ENCODE measurements around the gene DIAPH1. TPM values are rescaled to one million over a fixed set of nuclear protein-coding genes. Genes with fewer than 3 reads are reported as not detected.

The DIAPH1 gene
- total RNA-seq, 1 experiment from 2014 or later = 117 TPM

DNA sequence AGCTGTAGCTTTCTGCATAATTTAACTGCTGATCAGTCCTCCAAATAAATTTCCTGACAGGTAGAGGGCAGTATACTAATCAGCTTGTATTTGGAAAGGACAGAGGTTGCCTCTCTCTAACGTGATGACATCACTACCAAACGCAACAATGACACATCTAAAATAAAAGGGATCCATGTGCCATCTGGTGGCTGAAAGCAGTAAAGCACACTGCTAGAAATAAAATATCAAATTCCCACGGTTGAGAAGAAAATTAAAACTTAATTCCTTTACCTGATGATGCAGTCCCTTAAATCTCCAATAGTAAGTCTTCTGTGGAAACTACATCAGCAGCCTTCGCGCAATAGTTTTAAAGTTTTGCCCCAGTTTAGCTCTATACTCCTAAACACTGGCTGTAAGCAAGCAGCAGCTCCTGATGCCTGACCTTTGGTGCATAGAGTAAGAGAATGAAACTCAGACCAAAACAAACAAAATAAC, 54.5 kb downstream of the DIAPH1 start:
- H2BK5ac ChIP-seq (ENCODE audit: insufficient read length, low read length) = no peak overlapping the region
- no peak overlapping the region for H3K4me3 Mint-ChIP-seq
- H2AK5ac ChIP-seq (ENCODE audit: insufficient read length, low read length) = no peak overlapping the region
- H3K9ac ChIP-seq (ENCODE audit: extremely low read depth, insufficient read length, low read length) = no peak overlapping the region
- peaks cover 26 to 48% (median 27%) of the 10 kb centered on the region in 3 experiments; a peak in 6 of 7 replicates for H3K36me3 Mint-ChIP-seq (ENCODE audit: insufficient read depth in 1 of 3, low read depth in 3 of 3)
- TF ChIP-seq, protein P1, sequence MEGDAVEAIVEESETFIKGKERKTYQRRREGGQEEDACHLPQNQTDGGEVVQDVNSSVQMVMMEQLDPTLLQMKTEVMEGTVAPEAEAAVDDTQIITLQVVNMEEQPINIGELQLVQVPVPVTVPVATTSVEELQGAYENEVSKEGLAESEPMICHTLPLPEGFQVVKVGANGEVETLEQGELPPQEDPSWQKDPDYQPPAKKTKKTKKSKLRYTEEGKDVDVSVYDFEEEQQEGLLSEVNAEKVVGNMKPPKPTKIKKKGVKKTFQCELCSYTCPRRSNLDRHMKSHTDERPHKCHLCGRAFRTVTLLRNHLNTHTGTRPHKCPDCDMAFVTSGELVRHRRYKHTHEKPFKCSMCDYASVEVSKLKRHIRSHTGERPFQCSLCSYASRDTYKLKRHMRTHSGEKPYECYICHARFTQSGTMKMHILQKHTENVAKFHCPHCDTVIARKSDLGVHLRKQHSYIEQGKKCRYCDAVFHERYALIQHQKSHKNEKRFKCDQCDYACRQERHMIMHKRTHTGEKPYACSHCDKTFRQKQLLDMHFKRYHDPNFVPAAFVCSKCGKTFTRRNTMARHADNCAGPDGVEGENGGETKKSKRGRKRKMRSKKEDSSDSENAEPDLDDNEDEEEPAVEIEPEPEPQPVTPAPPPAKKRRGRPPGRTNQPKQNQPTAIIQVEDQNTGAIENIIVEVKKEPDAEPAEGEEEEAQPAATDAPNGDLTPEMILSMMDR (conservative IDR thresholded peaks at IDR 0.05) = peak; percentile 99
- H2BK15ac ChIP-seq (ENCODE audit: low read depth, low read length) = no peak overlapping the region
- H2BK120ac ChIP-seq (ENCODE audit: low read depth, low read length, poor library complexity, severe bottlenecking) = no peak overlapping the region
- no CpG with 5 or more reads among the region's 5 CpGs for WGBS (ENCODE audit: extremely low coverage, insufficient read length, low lambda C conversion rate)
- H3K27ac Mint-ChIP-seq = peak overlapping the region; percentile 90 to 96 (median 90); a peak in 6 of 7 replicates
- peaks cover 4% of the 10 kb centered on the region; the same call in 1 of the 2 replicates for H3K4me1 ChIP-seq (ENCODE audit: insufficient read depth, low read length)
- no peaks in the 10 kb centered on the region; a peak in 1 of 5 replicates for H3K9me3 Mint-ChIP-seq
- H3K27me3 ChIP-seq (ENCODE audit: insufficient read depth, low read length) = no peaks in the 10 kb centered on the region
- no peak overlapping the region for H4K91ac ChIP-seq (ENCODE audit: insufficient read length, low read depth, low read length)
- H2BK20ac ChIP-seq (ENCODE audit: low read depth, low read length, poor library complexity, severe bottlenecking) = no peak overlapping the region
- no peaks in the 10 kb centered on the region for H3K79me2 ChIP-seq (ENCODE audit: insufficient read depth, low read length)
- no peak overlapping the region for H4K5ac ChIP-seq (ENCODE audit: insufficient read length, low read depth, low read length)
- no peak overlapping the region for H3T11ph ChIP-seq (ENCODE audit: low read length)
- no peak overlapping the region for H4K8ac ChIP-seq (replicated peaks; ENCODE audit: insufficient read length, low read depth, low read length)
- no peak overlapping the region for H3K4ac ChIP-seq (ENCODE audit: low read depth, low read length)
- H2BK12ac ChIP-seq (ENCODE audit: insufficient read length, low read depth, low read length) = no peak overlapping the region
- H4K20me1 ChIP-seq (ENCODE audit: control insufficient read depth, insufficient read depth, insufficient read length) = no peaks in the 10 kb centered on the region
- peaks cover 29 to 30% of the 10 kb centered on the region in 2 experiments for H3K4me1 Mint-ChIP-seq
- H3K27me3 Mint-ChIP-seq (ENCODE audit: low read depth) = no peaks in the 10 kb centered on the region
- H3K27ac ChIP-seq (ENCODE audit: insufficient read length, low read depth, low read length) = peak overlapping the region; percentile 73
- no peaks in the 10 kb centered on the region for H3K79me1 ChIP-seq (ENCODE audit: insufficient read depth, low read depth, low read length, poor library complexity, severe bottlenecking)
- no peak overlapping the region for H2AFZ ChIP-seq (ENCODE audit: low read length)
- no peaks in the 10 kb centered on the region for H3K9me3 ChIP-seq (ENCODE audit: control insufficient read depth, low read depth, low read length)
- H3K14ac ChIP-seq (ENCODE audit: insufficient read depth, low read length) = no peak overlapping the region
- DNase-seq = peak; percentile 67
- no peak overlapping the region for H3K23ac ChIP-seq (ENCODE audit: insufficient read length, low read depth, low read length)
- H3K4me2 ChIP-seq (ENCODE audit: insufficient read depth, insufficient read length, low read length) = no peak overlapping the region
- H3K23me2 ChIP-seq (ENCODE audit: insufficient read length, low read depth, low read length, poor library complexity, severe bottlenecking) = peaks cover 3% of the 10 kb centered on the region
- no peak overlapping the region for H3K56ac ChIP-seq (ENCODE audit: insufficient read length, low read depth, low read length)
- H3K18ac ChIP-seq (ENCODE audit: insufficient read length, low read depth, low read length) = no peak overlapping the region

All from H9 (cell line).